Spinal cord (tissue), 10 donors: ENCODE results near the gene LRTM2. TPM values are rescaled to one million over a fixed set of nuclear protein-coding genes. Genes with fewer than 3 reads are reported as not detected.

ENCODE experiments used
- DNase-seq, 6 donors: peaks; one replicate each; pipeline versions ENCODE4 v3.0.0 to v3.0.0-alpha.2; 2013 to 2015; ENCODE audit warnings: low spot score in 6 of 6, low read depth in 4 of 6
- H3K27ac ChIP-seq: one replicate; pipeline ENCODE4 v1.5.1; 2013; ENCODE audit warnings: low read depth, low read length, control low read depth
- H3K27me3 ChIP-seq: one replicate; pipeline ENCODE4 v1.6.1; 2013; ENCODE audit warnings: low read length; ENCODE audit not compliant: control insufficient read depth, insufficient read depth
- H3K36me3 ChIP-seq: one replicate; pipeline ENCODE4 v1.6.1; 2013; ENCODE audit warnings: low read length; ENCODE audit not compliant: control insufficient read depth, insufficient read depth
- H3K4me1 ChIP-seq: one replicate; pipeline ENCODE4 v1.6.1; 2013; ENCODE audit warnings: low read length; ENCODE audit not compliant: control insufficient read depth, insufficient read depth
- H3K4me3 ChIP-seq: one replicate; pipeline ENCODE4 v1.5.1; 2013; ENCODE audit warnings: low read depth, low read length, control low read depth
- H3K9me3 ChIP-seq: one replicate; pipeline ENCODE4 v1.6.1; 2013; ENCODE audit warnings: low read length; ENCODE audit not compliant: control insufficient read depth, insufficient read depth
- WGBS: methylation state at CpG from one replicate; pipeline ENCODE4 v1.1.5; 2013; ENCODE audit warnings: missing lambda C conversion rate; ENCODE audit not compliant: insufficient coverage; 5-methylcytosine and 5-hydroxymethylcytosine counted together
- polyA plus RNA-seq, 2 donors: library from polyadenylated mRNA; unstranded; fragments of 120-200 nt; gene quantifications; one replicate each; pipeline ENCODE4 v1.2.1, GENCODE V29; 2013; ENCODE audit not compliant: insufficient read length in 2 of 2
- total RNA-seq, 2 donors: library from RNA; depleted of rRNA in 1 of 2; stranded (reverse); fragments of 120-200 nt in 1 of 2; fragments of >200 nt in 1 of 2; gene quantifications; one replicate each; pipeline versions ENCODE4 v1.2.3 to v1.2.4, GENCODE V29; 2013 to 2014
- donor health status: healthy.

The LRTM2 gene
- total and polyA plus RNA-seq, 4 donors, result 1.4 to 9.6 (median 5.3) TPM

GRCh38 chr12:1880153-1880845, 59.9 kb downstream of the LRTM2 start:
- WGBS, result 82% methylated on average over 8 of the region's 18 CpGs
- Histone ChIP-seq H3K9me3 (no peaks in the 10 kb centered on the region), H3K36me3 (no peaks in the 10 kb centered on the region), H3K27me3 (no peaks in the 10 kb centered on the region), H3K4me1 (no peaks in the 10 kb centered on the region), H3K27ac (no peak overlapping the region), H3K4me3 (no peak overlapping the region)
- DNase-seq, result no peak

GRCh38 chr12:1880876-1881275, 60.5 kb downstream of the LRTM2 start:
- H3K36me3 ChIP-seq, result no peaks in the 10 kb centered on the region
- 97% methylated on average over 7 of the region's 7 CpGs for WGBS
- H3K4me3 ChIP-seq, result no peak overlapping the region
- no peaks in the 10 kb centered on the region for H3K4me1 ChIP-seq
- no peak for DNase-seq
- H3K27ac ChIP-seq, result no peak overlapping the region
- no peaks in the 10 kb centered on the region for H3K27me3 ChIP-seq
- H3K9me3 ChIP-seq, result no peaks in the 10 kb centered on the region

GRCh38 chr12:1881301-1881700, 60.9 kb downstream of the LRTM2 start:
- Histone ChIP-seq H3K36me3 (no peaks in the 10 kb centered on the region), H3K4me1 (no peaks in the 10 kb centered on the region), H3K4me3 (no peak overlapping the region), H3K9me3 (no peaks in the 10 kb centered on the region), H3K27ac (no peak overlapping the region), H3K27me3 (no peaks in the 10 kb centered on the region)
- DNase-seq, result no peak
- WGBS, result 95% methylated on average over 8 of the region's 8 CpGs

GRCh38 chr12:1881936-1882335, 61.6 kb downstream of the LRTM2 start:
- WGBS, result 86% methylated on average over 3 of the region's 3 CpGs
- H3K27me3 ChIP-seq, result no peaks in the 10 kb centered on the region
- H3K4me1 ChIP-seq, result no peaks in the 10 kb centered on the region
- no peak overlapping the region for H3K27ac ChIP-seq
- H3K36me3 ChIP-seq, result no peaks in the 10 kb centered on the region
- no peaks in the 10 kb centered on the region for H3K9me3 ChIP-seq
- H3K4me3 ChIP-seq, result no peak overlapping the region
- DNase-seq, result no peak

- no peaks in the 10 kb centered on the region for H3K36me3 ChIP-seq
- no peak overlapping the region for H3K4me3 ChIP-seq
- no peaks in the 10 kb centered on the region for H3K27me3 ChIP-seq
- H3K9me3 ChIP-seq, result no peaks in the 10 kb centered on the region
- no peak for DNase-seq
- 82% methylated on average over 8 of the region's 8 CpGs for WGBS
- no peaks in the 10 kb centered on the region for H3K4me1 ChIP-seq
- H3K27ac ChIP-seq, result no peak overlapping the region
These were observed 62.0 kb downstream of the LRTM2 start for GRCh38 chr12:1882405-1882804.

- H3K27ac ChIP-seq, result no peak overlapping the region
- H3K36me3 ChIP-seq, result no peaks in the 10 kb centered on the region
- H3K27me3 ChIP-seq, result no peaks in the 10 kb centered on the region
- H3K9me3 ChIP-seq, result no peaks in the 10 kb centered on the region
- no peaks in the 10 kb centered on the region for H3K4me1 ChIP-seq
- 90% methylated on average over 18 of the region's 19 CpGs for WGBS
- no peak for DNase-seq
- H3K4me3 ChIP-seq, result no peak overlapping the region
These were observed 62.6 kb downstream of the LRTM2 start for GRCh38 chr12:1882850-1883470.

- Histone ChIP-seq H3K4me1 (no peaks in the 10 kb centered on the region), H3K27me3 (no peaks in the 10 kb centered on the region), H3K9me3 (no peaks in the 10 kb centered on the region), H3K4me3 (no peak overlapping the region), H3K27ac (no peak overlapping the region), H3K36me3 (no peaks in the 10 kb centered on the region)
- WGBS, result 72% methylated on average over 5 of the region's 8 CpGs
- no peak for DNase-seq
These were observed 63.1 kb downstream of the LRTM2 start for GRCh38 chr12:1883513-1883912.

GRCh38 chr12:1884651-1885050, 64.3 kb downstream of the LRTM2 start:
- H3K4me1 ChIP-seq, result no peaks in the 10 kb centered on the region
- no peak overlapping the region for H3K27ac ChIP-seq
- H3K27me3 ChIP-seq, result no peaks in the 10 kb centered on the region
- no peak overlapping the region for H3K4me3 ChIP-seq
- WGBS, result 80% methylated on average over 1 of the region's 9 CpGs
- H3K36me3 ChIP-seq, result no peaks in the 10 kb centered on the region
- no peaks in the 10 kb centered on the region for H3K9me3 ChIP-seq
- no peak for DNase-seq

GRCh38 chr12:1885082-1885596, 64.8 kb downstream of the LRTM2 start:
- Histone ChIP-seq H3K36me3 (no peaks in the 10 kb centered on the region), H3K4me3 (no peak overlapping the region), H3K9me3 (no peaks in the 10 kb centered on the region), H3K4me1 (no peaks in the 10 kb centered on the region), H3K27ac (no peak overlapping the region), H3K27me3 (no peaks in the 10 kb centered on the region)
- WGBS, result 93% methylated on average over 3 of the region's 5 CpGs
- no peak for DNase-seq
